ENCODE results near the gene PLXDC2. TPM values are rescaled to one million over a fixed set of nuclear protein-coding genes. Genes with fewer than 3 reads are reported as not detected.

PLXDC2 gene
- total RNA-seq, 3 donors from 2014 or later = 63.9 to 125 (median 101) TPM

DNA sequence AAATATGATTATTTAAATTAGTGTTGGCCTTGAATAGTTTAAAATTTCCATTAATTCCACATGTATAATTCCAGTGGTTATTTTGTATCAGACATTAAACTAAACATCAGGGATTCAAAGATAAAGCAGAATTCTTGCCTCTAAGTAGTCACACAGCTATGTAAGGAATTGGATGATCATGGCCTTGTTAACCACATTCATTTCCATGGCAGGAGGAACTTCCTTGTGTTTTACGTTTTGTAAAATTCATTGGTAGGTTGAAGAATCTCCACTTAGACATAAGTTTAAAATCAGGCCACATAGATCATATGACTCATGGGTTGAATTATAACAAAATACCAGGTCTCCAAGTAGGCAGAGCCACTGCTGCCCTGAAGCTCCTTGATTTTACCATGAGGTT lies 289.7 kb downstream of the PLXDC2 start:
- no peaks in the 10 kb centered on the region for H3K36me3 ChIP-seq
- TF ChIP-seq, protein P1, sequence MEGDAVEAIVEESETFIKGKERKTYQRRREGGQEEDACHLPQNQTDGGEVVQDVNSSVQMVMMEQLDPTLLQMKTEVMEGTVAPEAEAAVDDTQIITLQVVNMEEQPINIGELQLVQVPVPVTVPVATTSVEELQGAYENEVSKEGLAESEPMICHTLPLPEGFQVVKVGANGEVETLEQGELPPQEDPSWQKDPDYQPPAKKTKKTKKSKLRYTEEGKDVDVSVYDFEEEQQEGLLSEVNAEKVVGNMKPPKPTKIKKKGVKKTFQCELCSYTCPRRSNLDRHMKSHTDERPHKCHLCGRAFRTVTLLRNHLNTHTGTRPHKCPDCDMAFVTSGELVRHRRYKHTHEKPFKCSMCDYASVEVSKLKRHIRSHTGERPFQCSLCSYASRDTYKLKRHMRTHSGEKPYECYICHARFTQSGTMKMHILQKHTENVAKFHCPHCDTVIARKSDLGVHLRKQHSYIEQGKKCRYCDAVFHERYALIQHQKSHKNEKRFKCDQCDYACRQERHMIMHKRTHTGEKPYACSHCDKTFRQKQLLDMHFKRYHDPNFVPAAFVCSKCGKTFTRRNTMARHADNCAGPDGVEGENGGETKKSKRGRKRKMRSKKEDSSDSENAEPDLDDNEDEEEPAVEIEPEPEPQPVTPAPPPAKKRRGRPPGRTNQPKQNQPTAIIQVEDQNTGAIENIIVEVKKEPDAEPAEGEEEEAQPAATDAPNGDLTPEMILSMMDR (IDR thresholded peaks at IDR 0.05) = no peak
- TF ChIP-seq POLR2A (IDR thresholded peaks at IDR 0.05) (no peak), POLR2AphosphoS5 (IDR thresholded peaks at IDR 0.05) (no peak)
- no peaks in the 10 kb centered on the region for H3K27me3 ChIP-seq
- no peak overlapping the region for H3K4me3 ChIP-seq
- no peak for DNase-seq (ENCODE audit: low spot score in 2 of 2)
- H3K27ac ChIP-seq = no peak overlapping the region
- intact Hi-C loops (cut with DNase I; ENCODE audit: low total_unique reads) = no loop called here
- no peaks in the 10 kb centered on the region for H3K4me1 ChIP-seq
- no peaks in the 10 kb centered on the region for H3K9me3 ChIP-seq

DNA sequence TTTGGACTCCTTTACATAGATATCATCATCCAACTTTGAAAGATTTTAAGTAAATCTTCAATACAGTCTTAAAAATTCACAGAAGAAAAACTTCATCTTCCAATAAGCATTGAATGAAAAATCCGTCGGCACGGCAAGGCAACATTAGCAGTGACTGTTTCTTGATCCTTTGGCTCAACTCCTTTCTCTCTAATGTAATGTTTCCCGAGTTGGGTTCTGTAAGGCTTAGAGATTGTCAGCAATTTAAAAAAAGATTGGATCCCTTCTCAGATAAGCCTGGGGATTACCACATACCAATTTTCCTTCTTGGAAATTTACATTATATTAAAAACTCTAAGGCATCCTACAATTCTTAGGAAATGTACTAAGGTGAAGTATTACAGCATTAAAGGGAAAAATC lies 291.8 kb downstream of the PLXDC2 start:
- Histone ChIP-seq H3K27me3 (no peaks in the 10 kb centered on the region), H3K4me3 (no peak overlapping the region), H3K36me3 (no peaks in the 10 kb centered on the region), H3K27ac (no peak overlapping the region), H3K9me3 (no peaks in the 10 kb centered on the region), H3K4me1 (no peaks in the 10 kb centered on the region)
- DNase-seq (ENCODE audit: low spot score in 2 of 2) = no peak
- intact Hi-C loops (cut with DNase I; ENCODE audit: low total_unique reads) = no loop called here
- TF ChIP-seq POLR2A (IDR thresholded peaks at IDR 0.05) (no peak), POLR2AphosphoS5 (IDR thresholded peaks at IDR 0.05) (no peak)
- TF ChIP-seq, protein P1 (IDR thresholded peaks at IDR 0.05) = no peak

DNA sequence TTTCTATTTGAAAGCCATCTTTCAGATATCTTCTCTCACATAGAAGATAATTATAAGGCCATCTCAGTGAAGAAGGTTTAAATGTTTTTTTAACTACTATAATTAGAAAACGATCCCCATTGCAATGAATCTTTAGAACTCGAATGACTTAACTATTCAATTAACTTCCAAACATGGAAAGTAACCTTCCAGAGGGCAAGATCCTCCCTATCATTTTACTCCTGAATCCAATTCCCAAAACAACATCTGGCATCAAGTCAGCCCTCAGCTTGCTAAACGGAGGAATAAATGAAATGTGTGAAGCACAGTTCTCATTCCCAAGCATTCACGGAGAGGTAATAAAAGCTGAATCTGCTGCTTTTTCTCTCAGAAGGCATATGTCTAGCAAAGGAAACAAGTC lies 293.4 kb downstream of the PLXDC2 start:
- H3K4me3 ChIP-seq = no peak overlapping the region
- H3K27ac ChIP-seq = no peak overlapping the region
- intact Hi-C loops (cut with DNase I; ENCODE audit: low total_unique reads) = no loop called here
- TF ChIP-seq POLR2AphosphoS5 (IDR thresholded peaks at IDR 0.05) = no peak
- TF ChIP-seq, protein P1 (IDR thresholded peaks at IDR 0.05) = no peak
- no peaks in the 10 kb centered on the region for H3K27me3 ChIP-seq
- H3K4me1 ChIP-seq = no peaks in the 10 kb centered on the region
- DNase-seq (ENCODE audit: low spot score in 2 of 2) = no peak
- H3K36me3 ChIP-seq = no peaks in the 10 kb centered on the region
- H3K9me3 ChIP-seq = no peaks in the 10 kb centered on the region

DNA sequence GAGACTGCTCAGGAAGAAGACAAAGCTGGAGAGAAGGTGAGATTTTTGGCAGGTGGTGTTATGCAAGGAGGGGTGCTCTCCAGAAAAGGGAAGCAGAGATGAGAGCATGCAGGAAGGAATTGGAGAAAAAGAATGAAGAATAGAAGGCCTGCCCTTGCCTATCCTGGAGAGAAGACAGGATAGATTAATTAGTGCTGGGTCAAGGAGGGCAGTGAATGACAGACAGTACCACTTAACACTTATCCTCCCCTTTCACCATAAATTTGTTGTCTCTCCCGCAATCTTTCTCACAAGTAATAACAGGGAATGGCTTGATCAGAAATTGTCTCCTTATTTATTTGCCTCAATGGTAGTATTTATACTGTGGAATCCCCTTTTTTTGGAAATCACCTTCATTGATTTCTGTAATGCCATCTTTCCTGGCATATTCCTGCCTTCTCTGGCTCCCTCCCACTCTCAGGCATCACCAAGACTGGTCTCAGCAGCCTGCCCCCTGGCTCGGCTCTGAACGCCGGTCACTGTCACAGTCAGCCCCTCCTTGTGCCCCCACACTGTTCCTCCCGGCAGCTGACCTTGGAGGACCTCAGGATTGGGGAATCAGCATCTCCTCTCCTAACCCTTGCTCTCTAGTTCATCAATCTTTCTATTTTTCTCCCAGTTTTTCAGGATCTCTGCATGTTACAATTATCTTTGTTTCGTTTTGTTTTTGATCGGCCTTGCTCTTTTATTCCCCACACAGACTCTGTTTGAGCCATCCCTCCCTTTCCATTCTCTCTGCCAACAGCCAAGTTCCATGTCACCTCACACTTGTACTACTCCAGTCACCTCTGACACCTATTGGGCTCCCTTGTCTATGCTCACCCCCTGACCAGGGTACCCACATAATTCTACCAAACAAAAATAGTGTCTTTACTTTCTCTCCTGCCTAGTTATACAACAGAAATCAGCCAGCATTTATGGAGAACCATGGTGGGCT lies 294.2 kb downstream of the PLXDC2 start:
- no peak for DNase-seq (ENCODE audit: low spot score in 2 of 2)

DNA sequence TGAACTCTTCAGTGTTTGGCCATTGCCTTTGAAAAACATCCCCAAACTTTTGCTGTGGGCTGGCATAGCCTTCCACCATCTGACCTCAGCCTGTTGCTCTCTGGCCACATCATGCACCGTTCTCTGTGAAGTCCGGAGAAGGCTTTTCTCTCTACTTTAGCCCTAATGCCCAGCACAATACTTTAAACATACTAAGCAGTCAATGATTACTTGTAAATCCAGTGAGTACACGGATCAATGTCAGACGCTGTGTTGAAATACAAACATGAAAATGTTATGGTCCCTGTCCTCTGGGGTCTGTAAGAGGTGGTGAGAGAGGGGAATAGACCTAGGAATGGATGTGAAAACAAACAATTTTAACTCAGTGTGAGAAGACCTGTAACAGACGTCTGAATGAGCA lies 297.9 kb downstream of the PLXDC2 start:
- TF ChIP-seq, protein P1 (IDR thresholded peaks at IDR 0.05) = no peak
- TF ChIP-seq POLR2AphosphoS5 (IDR thresholded peaks at IDR 0.05) = no peak
- no peak for TF ChIP-seq POLR2A (IDR thresholded peaks at IDR 0.05)
- H3K9me3 ChIP-seq = no peaks in the 10 kb centered on the region
- intact Hi-C loops (cut with DNase I; ENCODE audit: low total_unique reads) = no loop called here
- no peaks in the 10 kb centered on the region for H3K27me3 ChIP-seq
- H3K4me3 ChIP-seq = no peak overlapping the region
- no peaks in the 10 kb centered on the region for H3K4me1 ChIP-seq
- DNase-seq (ENCODE audit: low spot score in 2 of 2) = no peak
- no peak overlapping the region for H3K27ac ChIP-seq
- H3K36me3 ChIP-seq = no peaks in the 10 kb centered on the region

More for the DNA sequence above, 294.2 kb downstream of the PLXDC2 start:
- intact Hi-C loops (cut with DNase I; ENCODE audit: low total_unique reads) = no loop called here
- Histone ChIP-seq H3K4me1 (no peaks in the 10 kb centered on the region), H3K9me3 (no peaks in the 10 kb centered on the region), H3K36me3 (no peaks in the 10 kb centered on the region), H3K27ac (no peak overlapping the region), H3K4me3 (no peak overlapping the region), H3K27me3 (no peaks in the 10 kb centered on the region)
- no peak for TF ChIP-seq POLR2AphosphoS5 (IDR thresholded peaks at IDR 0.05)
- TF ChIP-seq POLR2A (IDR thresholded peaks at IDR 0.05) = no peak
- TF ChIP-seq, protein P1 (IDR thresholded peaks at IDR 0.05) = no peak
